ENCODE data around the gene PDXK.

The PDXK gene

GRCh38 chr21:43774163-43774562, 55.2 kb downstream of the PDXK start:
- no peak for DNase-seq
- H3K4me1 ChIP-seq = no peaks in the 10 kb centered on the region; the same call in 1 of the 2 replicates
- TF ChIP-seq CTCF (IDR thresholded peaks at IDR 0.05; ENCODE audit: low read depth, low read length) = no peak
- H3K9me3 ChIP-seq = no peaks in the 10 kb centered on the region
- H3K4me3 ChIP-seq (ENCODE audit: low read depth, low read length) = no peak overlapping the region
- peaks cover 20% of the 10 kb centered on the region for H3K36me3 ChIP-seq
- H3K27me3 ChIP-seq = no peaks in the 10 kb centered on the region

DNA sequence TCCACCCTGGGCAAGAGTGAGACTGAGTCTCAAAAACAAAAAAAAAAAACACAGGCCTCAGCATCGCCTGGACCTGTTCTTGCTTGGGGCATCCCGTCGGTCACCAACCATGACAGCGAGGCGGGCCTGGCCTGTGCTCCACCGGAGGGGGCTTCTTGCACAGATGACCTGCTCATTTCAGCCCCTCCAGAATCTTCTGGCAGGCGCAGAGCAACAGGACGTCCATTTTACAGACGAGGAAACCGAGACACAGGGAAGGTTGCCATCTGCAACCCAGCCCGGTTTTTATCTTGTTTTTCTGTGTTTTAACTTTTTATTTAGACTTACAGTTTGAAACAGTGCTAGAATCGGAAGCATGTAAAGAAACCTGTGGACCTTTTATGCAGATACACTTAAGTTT, 56.3 kb downstream of the PDXK start:
- Histone ChIP-seq H3K36me3 (peaks cover 20% of the 10 kb centered on the region), H3K4me1 (no peaks in the 10 kb centered on the region), H3K9me3 (no peaks in the 10 kb centered on the region), H3K4me3 (ENCODE audit: low read depth, low read length) (peak overlapping the region; percentile 84), H3K27me3 (no peaks in the 10 kb centered on the region)
- DNase-seq = no peak
- TF ChIP-seq CTCF (IDR thresholded peaks at IDR 0.05; ENCODE audit: low read depth, low read length) = no peak

- H3K9me3 ChIP-seq = no peaks in the 10 kb centered on the region
- H3K4me3 ChIP-seq (ENCODE audit: low read depth, low read length) = peak within 1 kb of the TSS; percentile 84
- H3K27me3 ChIP-seq = no peaks in the 10 kb centered on the region
- H3K4me1 ChIP-seq = no peaks in the 10 kb centered on the region
- TF ChIP-seq CTCF (IDR thresholded peaks at IDR 0.05; ENCODE audit: low read depth, low read length) = no peak
- peak; percentile 94 for DNase-seq
- peaks cover 20% of the 10 kb centered on the region for H3K36me3 ChIP-seq
These were observed 57.0 kb downstream of the PDXK start, which contains the start of gene CSTB for GRCh38 chr21:43775795-43776430. CSTB (minus strand) TSS chr21:43776308; CDS start chr21:43776269, 39 bp downstream.

GRCh38 chr21:43777953-43778352, 59.0 kb downstream of the PDXK start:
- no peaks in the 10 kb centered on the region for H3K9me3 ChIP-seq
- no peak for TF ChIP-seq CTCF (IDR thresholded peaks at IDR 0.05; ENCODE audit: low read depth, low read length)
- H3K4me3 ChIP-seq (ENCODE audit: low read depth, low read length) = no peak overlapping the region
- DNase-seq = no peak
- no peaks in the 10 kb centered on the region for H3K4me1 ChIP-seq
- no peaks in the 10 kb centered on the region for H3K27me3 ChIP-seq
- peaks cover 18% of the 10 kb centered on the region for H3K36me3 ChIP-seq

GRCh38 chr21:43778469-43779335, 59.8 kb downstream of the PDXK start:
- Histone ChIP-seq H3K27me3 (no peaks in the 10 kb centered on the region), H3K4me1 (no peaks in the 10 kb centered on the region), H3K9me3 (no peaks in the 10 kb centered on the region), H3K4me3 (ENCODE audit: low read depth, low read length) (no peak overlapping the region), H3K36me3 (peaks cover 11% of the 10 kb centered on the region)
- no peak for TF ChIP-seq CTCF (IDR thresholded peaks at IDR 0.05; ENCODE audit: low read depth, low read length)
- no peak for DNase-seq

- H3K9me3 ChIP-seq = no peaks in the 10 kb centered on the region
- no peak for DNase-seq
- H3K4me3 ChIP-seq (ENCODE audit: low read depth, low read length) = no peak overlapping the region
- no peak for TF ChIP-seq CTCF (IDR thresholded peaks at IDR 0.05; ENCODE audit: low read depth, low read length)
- H3K4me1 ChIP-seq = no peaks in the 10 kb centered on the region
- H3K27me3 ChIP-seq = no peaks in the 10 kb centered on the region
- H3K36me3 ChIP-seq = peaks cover 3% of the 10 kb centered on the region; the same call in 1 of the 2 replicates
These were observed 60.7 kb downstream of the PDXK start for GRCh38 chr21:43779660-43780059.

All from BE2C (cell line).